C4-2B (cell line): Measurements from ENCODE around the gene CLK3.

Source experiments
- CTCF ChIP-seq: fragments of 450-650 bp; conservative IDR thresholded peaks from 2 replicates; pipeline ENCODE4 v1.5.1; 2017; ENCODE audit warnings: mild to moderate bottlenecking
- ZFX ChIP-seq: fragments of 450-650 bp; IDR thresholded peaks from 2 replicates; pipeline ENCODE4 v1.6.1; 2017

GRCh38 chr15:74584204-74584603, 31.4 kb upstream of the CLK3 start:
- no peak for TF ChIP-seq CTCF
- TF ChIP-seq ZFX = no peak
